Ishikawa (cell line): ENCODE measurements around the gene TINAG.

ENCODE experiments used
- CEBPB ChIP-seq: IDR thresholded peaks from 2 replicates; pipeline ENCODE4 v1.6.1; 2012
- EGR1 ChIP-seq: IDR thresholded peaks from 2 replicates; pipeline ENCODE4 v1.6.1; 2012
- EP300 ChIP-seq: IDR thresholded peaks from 2 replicates; pipeline ENCODE4 v1.6.1; 2012; ENCODE audit warnings: borderline replicate concordance
- TAF1 ChIP-seq: IDR thresholded peaks from 2 replicates; pipeline ENCODE4 v1.6.1; 2012; ENCODE audit warnings: low read depth, mild to moderate bottlenecking
- TCF12 ChIP-seq: IDR thresholded peaks from 2 replicates; pipeline ENCODE4 v1.6.1; 2012; ENCODE audit warnings: low read depth
- YY1 ChIP-seq: IDR thresholded peaks from 2 replicates; pipeline ENCODE4 v1.6.1; 2012; ENCODE audit warnings: low read depth
- TF ChIP-seq, protein P1 (sequence below): IDR thresholded peaks from 2 replicates; pipeline ENCODE4 v1.6.1; 2012
- TF ChIP-seq, protein P2 (sequence below): IDR thresholded peaks from 2 replicates; pipeline ENCODE4 v1.6.1; 2012
- TF ChIP-seq, protein P3 (sequence below): IDR thresholded peaks from 2 replicates; pipeline ENCODE4 v1.6.1; 2012; ENCODE audit warnings: low read depth, mild to moderate bottlenecking

DNA sequence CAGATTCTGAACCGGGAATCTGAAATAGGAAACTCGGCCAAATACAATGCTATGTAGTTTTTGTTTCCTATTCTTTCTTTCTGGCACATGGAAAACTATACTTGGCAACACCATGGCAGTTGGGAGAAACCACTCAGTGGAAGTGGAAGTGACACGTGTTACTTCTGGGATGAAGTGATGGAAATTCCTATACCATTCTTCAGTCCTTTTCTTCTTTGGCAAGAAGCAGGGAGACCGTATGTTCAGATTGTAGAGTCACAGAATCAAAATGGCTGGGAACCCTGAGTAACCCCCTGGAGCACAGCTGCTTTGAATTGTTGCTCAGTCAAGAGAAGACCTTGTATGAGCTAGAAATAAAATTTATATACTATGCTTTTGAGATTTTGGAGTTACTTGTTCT lies 18.8 kb upstream of the TINAG start:
- TF ChIP-seq CEBPB = no peak
- TF ChIP-seq, protein P1, sequence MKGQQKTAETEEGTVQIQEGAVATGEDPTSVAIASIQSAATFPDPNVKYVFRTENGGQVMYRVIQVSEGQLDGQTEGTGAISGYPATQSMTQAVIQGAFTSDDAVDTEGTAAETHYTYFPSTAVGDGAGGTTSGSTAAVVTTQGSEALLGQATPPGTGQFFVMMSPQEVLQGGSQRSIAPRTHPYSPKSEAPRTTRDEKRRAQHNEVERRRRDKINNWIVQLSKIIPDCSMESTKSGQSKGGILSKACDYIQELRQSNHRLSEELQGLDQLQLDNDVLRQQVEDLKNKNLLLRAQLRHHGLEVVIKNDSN = no peak
- TF ChIP-seq, protein P2, sequence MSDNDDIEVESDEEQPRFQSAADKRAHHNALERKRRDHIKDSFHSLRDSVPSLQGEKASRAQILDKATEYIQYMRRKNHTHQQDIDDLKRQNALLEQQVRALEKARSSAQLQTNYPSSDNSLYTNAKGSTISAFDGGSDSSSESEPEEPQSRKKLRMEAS = no peak
- no peak for TF ChIP-seq TCF12
- no peak for TF ChIP-seq EP300
- TF ChIP-seq YY1 = no peak
- TF ChIP-seq, protein P3, sequence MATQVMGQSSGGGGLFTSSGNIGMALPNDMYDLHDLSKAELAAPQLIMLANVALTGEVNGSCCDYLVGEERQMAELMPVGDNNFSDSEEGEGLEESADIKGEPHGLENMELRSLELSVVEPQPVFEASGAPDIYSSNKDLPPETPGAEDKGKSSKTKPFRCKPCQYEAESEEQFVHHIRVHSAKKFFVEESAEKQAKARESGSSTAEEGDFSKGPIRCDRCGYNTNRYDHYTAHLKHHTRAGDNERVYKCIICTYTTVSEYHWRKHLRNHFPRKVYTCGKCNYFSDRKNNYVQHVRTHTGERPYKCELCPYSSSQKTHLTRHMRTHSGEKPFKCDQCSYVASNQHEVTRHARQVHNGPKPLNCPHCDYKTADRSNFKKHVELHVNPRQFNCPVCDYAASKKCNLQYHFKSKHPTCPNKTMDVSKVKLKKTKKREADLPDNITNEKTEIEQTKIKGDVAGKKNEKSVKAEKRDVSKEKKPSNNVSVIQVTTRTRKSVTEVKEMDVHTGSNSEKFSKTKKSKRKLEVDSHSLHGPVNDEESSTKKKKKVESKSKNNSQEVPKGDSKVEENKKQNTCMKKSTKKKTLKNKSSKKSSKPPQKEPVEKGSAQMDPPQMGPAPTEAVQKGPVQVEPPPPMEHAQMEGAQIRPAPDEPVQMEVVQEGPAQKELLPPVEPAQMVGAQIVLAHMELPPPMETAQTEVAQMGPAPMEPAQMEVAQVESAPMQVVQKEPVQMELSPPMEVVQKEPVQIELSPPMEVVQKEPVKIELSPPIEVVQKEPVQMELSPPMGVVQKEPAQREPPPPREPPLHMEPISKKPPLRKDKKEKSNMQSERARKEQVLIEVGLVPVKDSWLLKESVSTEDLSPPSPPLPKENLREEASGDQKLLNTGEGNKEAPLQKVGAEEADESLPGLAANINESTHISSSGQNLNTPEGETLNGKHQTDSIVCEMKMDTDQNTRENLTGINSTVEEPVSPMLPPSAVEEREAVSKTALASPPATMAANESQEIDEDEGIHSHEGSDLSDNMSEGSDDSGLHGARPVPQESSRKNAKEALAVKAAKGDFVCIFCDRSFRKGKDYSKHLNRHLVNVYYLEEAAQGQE = no peak
- no peak for TF ChIP-seq TAF1
- TF ChIP-seq EGR1 = no peak
